Measurements from ENCODE around the gene TRIM9. TPM values are rescaled to one million over a fixed set of nuclear protein-coding genes. Genes with fewer than 3 reads are reported as not detected.

TRIM9 gene
- total RNA-seq, 1 donor, result 1.1 TPM

GRCh38 chr14:51116682-51117081, 21.8 kb upstream of the TRIM9 start:
- H3K27ac ChIP-seq (ENCODE audit: low read depth, low read length), result no peak overlapping the region
- H3K4me3 ChIP-seq (ENCODE audit: insufficient read depth, low read length), result no peak overlapping the region
- no peak overlapping the region for H2AFZ ChIP-seq (ENCODE audit: low read length)
- H3K79me2 ChIP-seq (ENCODE audit: insufficient read depth, low read length), result no peaks in the 10 kb centered on the region
- H3K36me3 ChIP-seq (ENCODE audit: insufficient read depth, low read length), result no peaks in the 10 kb centered on the region
- H4K20me1 ChIP-seq (ENCODE audit: insufficient read depth, low read length), result no peaks in the 10 kb centered on the region
- no peak for DNase-seq (ENCODE audit: insufficient read length, low spot score, missing footprints)
- H3K4me2 ChIP-seq (ENCODE audit: insufficient read depth, low read length), result no peak overlapping the region
- TF ChIP-seq CTCF (IDR thresholded peaks at IDR 0.05; ENCODE audit: extremely low read depth, low read depth, low read length), result no peak
- H3K9me3 ChIP-seq (ENCODE audit: low read depth, low read length), result no peaks in the 10 kb centered on the region
- no peaks in the 10 kb centered on the region for H3K4me1 ChIP-seq (ENCODE audit: insufficient read depth, low read length)
- peaks cover 49% of the 10 kb centered on the region for H3K27me3 ChIP-seq (ENCODE audit: insufficient read depth, low read length)

GRCh38 chr14:51109651-51110050, 14.7 kb upstream of the TRIM9 start:
- DNase-seq (ENCODE audit: insufficient read length, low spot score, missing footprints), result no peak

GRCh38 chr14:51107801-51108200, 12.9 kb upstream of the TRIM9 start:
- no peaks in the 10 kb centered on the region for H4K20me1 ChIP-seq (ENCODE audit: insufficient read depth, low read length)
- H3K27ac ChIP-seq (ENCODE audit: low read depth, low read length), result no peak overlapping the region
- no peak for DNase-seq (ENCODE audit: insufficient read length, low spot score, missing footprints)
- no peaks in the 10 kb centered on the region for H3K79me2 ChIP-seq (ENCODE audit: insufficient read depth, low read length)
- H3K36me3 ChIP-seq (ENCODE audit: insufficient read depth, low read length), result no peaks in the 10 kb centered on the region
- no peak overlapping the region for H3K4me3 ChIP-seq (ENCODE audit: insufficient read depth, low read length)
- TF ChIP-seq CTCF (IDR thresholded peaks at IDR 0.05; ENCODE audit: extremely low read depth, low read depth, low read length), result no peak
- H2AFZ ChIP-seq (ENCODE audit: low read length), result no peak overlapping the region
- no peaks in the 10 kb centered on the region for H3K4me1 ChIP-seq (ENCODE audit: insufficient read depth, low read length)
- H3K4me2 ChIP-seq (ENCODE audit: insufficient read depth, low read length), result no peak overlapping the region
- peaks cover 38% of the 10 kb centered on the region for H3K27me3 ChIP-seq (ENCODE audit: insufficient read depth, low read length)
- H3K9me3 ChIP-seq (ENCODE audit: low read depth, low read length), result no peaks in the 10 kb centered on the region

More at GRCh38 chr14:51109651-51110050, 14.7 kb upstream of the TRIM9 start:
- no peak overlapping the region for H2AFZ ChIP-seq (ENCODE audit: low read length)
- no peaks in the 10 kb centered on the region for H3K36me3 ChIP-seq (ENCODE audit: insufficient read depth, low read length)
- no peaks in the 10 kb centered on the region for H3K4me1 ChIP-seq (ENCODE audit: insufficient read depth, low read length)
- no peaks in the 10 kb centered on the region for H3K9me3 ChIP-seq (ENCODE audit: low read depth, low read length)
- H3K27me3 ChIP-seq (ENCODE audit: insufficient read depth, low read length), result peaks cover 46% of the 10 kb centered on the region
- no peaks in the 10 kb centered on the region for H4K20me1 ChIP-seq (ENCODE audit: insufficient read depth, low read length)
- no peak overlapping the region for H3K4me2 ChIP-seq (ENCODE audit: insufficient read depth, low read length)
- H3K4me3 ChIP-seq (ENCODE audit: insufficient read depth, low read length), result no peak overlapping the region
- no peak overlapping the region for H3K27ac ChIP-seq (ENCODE audit: low read depth, low read length)
- no peak for TF ChIP-seq CTCF (IDR thresholded peaks at IDR 0.05; ENCODE audit: extremely low read depth, low read depth, low read length)
- no peaks in the 10 kb centered on the region for H3K79me2 ChIP-seq (ENCODE audit: insufficient read depth, low read length)

- Histone ChIP-seq H2AFZ (ENCODE audit: low read length) (no peak overlapping the region), H3K27me3 (ENCODE audit: insufficient read depth, low read length) (peaks cover 61% of the 10 kb centered on the region)
- no peak for TF ChIP-seq CTCF (IDR thresholded peaks at IDR 0.05; ENCODE audit: extremely low read depth, low read depth, low read length)
Measured at GRCh38 chr14:51104467-51104866, 9.6 kb upstream of the TRIM9 start.

More at GRCh38 chr14:51104467-51104866, 9.6 kb upstream of the TRIM9 start:
- no peak overlapping the region for H3K4me3 ChIP-seq (ENCODE audit: insufficient read depth, low read length)
- no peaks in the 10 kb centered on the region for H3K4me1 ChIP-seq (ENCODE audit: insufficient read depth, low read length)
- H4K20me1 ChIP-seq (ENCODE audit: insufficient read depth, low read length), result no peaks in the 10 kb centered on the region
- H3K27ac ChIP-seq (ENCODE audit: low read depth, low read length), result no peak overlapping the region
- no peaks in the 10 kb centered on the region for H3K36me3 ChIP-seq (ENCODE audit: insufficient read depth, low read length)
- H3K4me2 ChIP-seq (ENCODE audit: insufficient read depth, low read length), result no peak overlapping the region
- H3K79me2 ChIP-seq (ENCODE audit: insufficient read depth, low read length), result no peaks in the 10 kb centered on the region
- H3K9me3 ChIP-seq (ENCODE audit: low read depth, low read length), result no peaks in the 10 kb centered on the region
- DNase-seq (ENCODE audit: insufficient read length, low spot score, missing footprints), result no peak

All from osteoblast (primary cell).